Measurements from ENCODE around the gene GLE1.

GLE1 gene

GRCh38 chr9:128556926-128557634, 52.6 kb downstream of the GLE1 start:
- no peak for DNase-seq (ENCODE audit: low spot score)
- no peak for TF ChIP-seq CTCF (IDR thresholded peaks at IDR 0.05; ENCODE audit: extremely low read depth, missing control alignments)

GRCh38 chr9:128558431-128559310, 54.2 kb downstream of the GLE1 start:
- DNase-seq (ENCODE audit: low spot score), result peak; percentile 77

GRCh38 chr9:128565578-128565977, 61.1 kb downstream of the GLE1 start:
- DNase-seq (ENCODE audit: low spot score), result no peak
- TF ChIP-seq CTCF (IDR thresholded peaks at IDR 0.05; ENCODE audit: extremely low read depth, missing control alignments), result no peak

More at GRCh38 chr9:128558431-128559310, 54.2 kb downstream of the GLE1 start:
- no peak for TF ChIP-seq CTCF (IDR thresholded peaks at IDR 0.05; ENCODE audit: extremely low read depth, missing control alignments)

- no peak for DNase-seq (ENCODE audit: low spot score)
- TF ChIP-seq CTCF (IDR thresholded peaks at IDR 0.05; ENCODE audit: extremely low read depth, missing control alignments), result no peak
These were observed 64.1 kb downstream of the GLE1 start for GRCh38 chr9:128568470-128569078.

- no peak for TF ChIP-seq CTCF (IDR thresholded peaks at IDR 0.05; ENCODE audit: extremely low read depth, missing control alignments)
- no peak for DNase-seq (ENCODE audit: low spot score)
These were observed 71.0 kb downstream of the GLE1 start for GRCh38 chr9:128575469-128575868.

- DNase-seq (ENCODE audit: low spot score), result no peak
- TF ChIP-seq CTCF (IDR thresholded peaks at IDR 0.05; ENCODE audit: extremely low read depth, missing control alignments), result no peak
These were observed 71.4 kb downstream of the GLE1 start for GRCh38 chr9:128575916-128576315.

GRCh38 chr9:128577206-128577605, 72.7 kb downstream of the GLE1 start:
- TF ChIP-seq CTCF (IDR thresholded peaks at IDR 0.05; ENCODE audit: extremely low read depth, missing control alignments), result no peak
- no peak for DNase-seq (ENCODE audit: low spot score)
